Middle frontal gyrus (tissue), 1 donor: ENCODE results near the gene TPM4.

Experiments used
- DNase-seq: peaks from one replicate; pipeline ENCODE4 v3.0.0-alpha.2; 2015; ENCODE audit warnings: low spot score; ENCODE audit errors: extremely low spot score

The TPM4 gene

GRCh38 chr19:16125737-16126495 is 49.6 kb downstream of the TPM4 start:
- no peak for DNase-seq

GRCh38 chr19:16127080-16127479 is 50.8 kb downstream of the TPM4 start:
- no peak for DNase-seq

- no peak for DNase-seq
Measured at GRCh38 chr19:16127776-16128371, 51.6 kb downstream of the TPM4 start.

- DNase-seq: no peak
Measured at GRCh38 chr19:16131648-16132047, 55.4 kb downstream of the TPM4 start.

- no peak for DNase-seq
Measured at GRCh38 chr19:16133818-16134217, 57.5 kb downstream of the TPM4 start.

- no peak for DNase-seq
Measured at GRCh38 chr19:16134510-16134909, 58.2 kb downstream of the TPM4 start.

- DNase-seq: no peak
Measured at GRCh38 chr19:16135430-16136127, 59.3 kb downstream of the TPM4 start.

GRCh38 chr19:16136185-16136999 is 60.1 kb downstream of the TPM4 start:
- DNase-seq: no peak

GRCh38 chr19:16139752-16140151 is 63.5 kb downstream of the TPM4 start:
- DNase-seq: no peak

GRCh38 chr19:16141043-16141442 is 64.7 kb downstream of the TPM4 start:
- no peak for DNase-seq

- no peak for DNase-seq
Measured at GRCh38 chr19:16142032-16142580, 65.8 kb downstream of the TPM4 start.

GRCh38 chr19:16143399-16144215 is 67.3 kb downstream of the TPM4 start, which contains the start of gene HSH2D:
TSS of gene HSH2D (plus strand) at chr19:16143685. CDS start at chr19:16148751, 5,066 bp downstream.
- no peak for DNase-seq

GRCh38 chr19:16144216-16144581 is 67.9 kb downstream of the TPM4 start:
- DNase-seq: no peak

- no peak for DNase-seq
Measured at GRCh38 chr19:16146112-16146511, 69.8 kb downstream of the TPM4 start.

GRCh38 chr19:16148443-16149229 is 72.3 kb downstream of the TPM4 start:
- DNase-seq: no peak
